Thoracic aorta (tissue), 2 donors: ENCODE results near the gene SKA3. TPM values are rescaled to one million over a fixed set of nuclear protein-coding genes. Genes with fewer than 3 reads are reported as not detected.

Source experiments
- ATAC-seq: fragments of 150-250 bp; one replicate; pipeline ENCODE4 v1.8.0; 2017; ENCODE audit warnings: low read depth; ENCODE audit not compliant: insufficient number of reproducible peaks, low FRiP score
- DNase-seq: peaks from one replicate; pipeline ENCODE4 v3.0.0-alpha.2; 2020; ENCODE audit warnings: low spot score
- H3K27ac ChIP-seq, 2 donors: fragments of 200-600 bp; sonication (generic); 1 replicate in 1 of 2; 2 replicates in 1 of 2; pipeline ENCODE4 v1.5.1; 2016; ENCODE audit warnings: mild to moderate bottlenecking in 2 of 2, moderate library complexity in 2 of 2
- H3K27me3 ChIP-seq: fragments of 200-600 bp; sonication (generic); replicated peaks from 2 replicates; pipeline ENCODE4 v1.6.0; 2016; ENCODE audit warnings: mild to moderate bottlenecking; ENCODE audit not compliant: insufficient read depth
- H3K36me3 ChIP-seq: fragments of 200-600 bp; sonication (generic); one replicate; pipeline ENCODE4 v1.5.1; 2016
- H3K4me1 ChIP-seq, 2 donors: fragments of 200-600 bp; sonication (generic); 1 replicate in 1 of 2; 2 replicates in 1 of 2; pipeline versions ENCODE4 v1.5.1 to v1.6.0; 2016; ENCODE audit warnings: low read depth in 2 of 2, mild to moderate bottlenecking in 1 of 2; ENCODE audit not compliant: control insufficient read depth in 1 of 2
- H3K4me3 ChIP-seq: fragments of 200-600 bp; sonication (generic); 2 replicates; pipeline ENCODE4 v1.5.1; 2016; ENCODE audit warnings: mild to moderate bottlenecking
- H3K9me3 ChIP-seq: fragments of 200-600 bp; sonication (generic); 2 replicates; pipeline ENCODE4 v1.5.1; 2016
- CTCF ChIP-seq: fragments of 200-600 bp; sonication (generic); IDR thresholded peaks from one replicate; pipeline ENCODE4 v1.5.1; 2019; ENCODE audit warnings: antibody characterized with exemption
- total RNA-seq, 2 donors: library from RNA; depleted of rRNA; stranded (reverse); fragments of >200 nt; gene quantifications; one replicate each; pipeline versions ENCODE4 v1.1.0 to v1.2.3, GENCODE V29; 2016

The SKA3 gene
- total RNA-seq, 2 donors from 2014 or later = not detected

DNA sequence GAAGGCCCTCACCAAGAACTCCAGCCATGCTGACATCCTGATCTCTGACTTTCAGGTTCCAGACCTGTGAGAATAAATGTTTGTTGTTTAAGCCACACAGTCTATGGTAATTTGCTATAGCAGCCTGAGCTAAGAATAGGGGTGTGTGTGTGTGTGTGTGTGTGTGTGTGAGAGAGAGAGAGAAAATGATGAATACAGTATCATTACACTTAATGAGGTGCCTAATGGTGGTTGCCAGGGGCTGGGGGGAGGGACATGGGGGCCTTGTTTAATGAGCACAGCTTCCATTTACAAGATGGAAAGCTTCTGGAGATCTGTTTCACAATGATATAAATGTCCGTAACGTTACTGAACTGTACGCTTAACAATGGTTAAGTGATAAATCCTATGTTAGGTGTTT is 61.1 kb downstream of the SKA3 start:
- no peak for ATAC-seq
- DNase-seq = no peak
- H3K27ac ChIP-seq = no peak overlapping the region
- no peaks in the 10 kb centered on the region for H3K27me3 ChIP-seq
- TF ChIP-seq CTCF = no peak
- no peaks in the 10 kb centered on the region for H3K36me3 ChIP-seq
- H3K4me1 ChIP-seq = no peaks in the 10 kb centered on the region
- no peaks in the 10 kb centered on the region for H3K9me3 ChIP-seq
- no peak overlapping the region for H3K4me3 ChIP-seq

- no peak for ATAC-seq
- no peak overlapping the region for H3K4me3 ChIP-seq
- H3K27ac ChIP-seq = no peak overlapping the region
- no peaks in the 10 kb centered on the region for H3K9me3 ChIP-seq
- no peak for DNase-seq
- no peaks in the 10 kb centered on the region for H3K27me3 ChIP-seq
- H3K36me3 ChIP-seq = no peaks in the 10 kb centered on the region
- no peaks in the 10 kb centered on the region for H3K4me1 ChIP-seq
- TF ChIP-seq CTCF = no peak
These were observed 64.8 kb downstream of the SKA3 start for GRCh38 chr13:21111546-21111945.

- no peaks in the 10 kb centered on the region for H3K4me1 ChIP-seq
- no peak overlapping the region for H3K4me3 ChIP-seq
- no peaks in the 10 kb centered on the region for H3K27me3 ChIP-seq
- H3K27ac ChIP-seq = no peak overlapping the region
- H3K9me3 ChIP-seq = no peaks in the 10 kb centered on the region
- DNase-seq = no peak
- no peak for ATAC-seq
- TF ChIP-seq CTCF = no peak
- no peaks in the 10 kb centered on the region for H3K36me3 ChIP-seq
These were observed 67.2 kb downstream of the SKA3 start for GRCh38 chr13:21109168-21109567.

DNA sequence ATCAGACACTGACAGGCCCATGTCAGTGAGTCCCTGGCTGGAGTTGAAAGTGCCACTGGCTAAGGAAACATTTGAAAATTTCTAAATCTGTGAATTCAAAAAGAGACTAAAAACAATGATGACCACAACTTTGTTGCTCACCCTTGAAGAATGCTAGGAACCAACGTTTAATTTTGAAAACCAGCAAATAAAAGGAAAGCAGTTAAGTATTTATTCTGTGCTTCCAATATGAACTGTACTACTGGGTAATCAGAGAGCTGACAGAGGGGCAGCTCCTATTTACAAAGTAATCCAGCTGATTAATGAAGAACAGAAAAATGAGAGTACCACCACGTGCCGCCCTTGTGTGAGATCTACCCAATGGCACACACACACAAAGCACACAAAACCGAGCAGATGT is 70.3 kb downstream of the SKA3 start:
- DNase-seq (no peak), ATAC-seq (no peak)
- H3K27me3 ChIP-seq = no peaks in the 10 kb centered on the region
- H3K4me1 ChIP-seq = no peaks in the 10 kb centered on the region
- no peak overlapping the region for H3K27ac ChIP-seq
- TF ChIP-seq CTCF = no peak
- no peaks in the 10 kb centered on the region for H3K36me3 ChIP-seq
- H3K4me3 ChIP-seq = no peak overlapping the region
- H3K9me3 ChIP-seq = no peaks in the 10 kb centered on the region

DNA sequence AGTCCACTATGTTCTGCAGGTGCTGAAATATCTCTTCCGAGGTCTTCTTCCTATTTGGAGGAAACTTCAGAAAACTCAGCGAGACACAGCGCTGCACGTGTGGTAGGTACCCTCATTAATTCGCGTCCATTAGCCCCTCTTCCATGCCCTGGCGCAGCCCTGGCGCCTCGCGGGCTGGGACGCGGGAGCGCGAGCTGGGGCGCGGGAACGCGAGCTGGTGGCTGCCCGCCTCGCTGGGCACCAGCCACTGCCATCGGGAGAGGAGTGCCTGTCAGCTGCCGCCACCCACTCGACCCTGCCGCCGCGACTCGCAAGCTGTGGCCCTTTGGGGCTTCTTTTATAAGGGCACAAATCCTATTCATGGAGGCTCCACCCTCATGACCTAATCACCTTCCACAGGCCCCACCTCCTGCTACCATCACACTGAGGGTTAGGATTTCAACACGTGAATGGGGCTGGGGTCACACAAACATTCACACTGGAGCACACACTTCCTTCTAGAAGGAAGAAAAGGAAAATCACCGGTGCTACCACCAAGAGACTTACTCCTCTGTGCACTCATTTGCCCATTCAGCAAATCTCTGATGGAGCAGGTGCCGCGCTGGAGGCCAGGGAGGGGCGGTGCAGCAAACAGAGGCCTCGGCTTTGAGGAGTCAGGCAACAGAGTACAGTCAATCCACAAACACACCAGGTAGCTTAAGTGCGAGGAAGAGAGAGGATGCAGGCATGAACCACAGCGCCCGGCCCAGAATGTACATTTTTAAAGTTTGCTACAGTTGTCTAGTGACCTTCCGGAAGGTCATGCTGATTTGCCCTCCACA is 71.9 kb downstream of the SKA3 start:
- DNase-seq (no peak), ATAC-seq (no peak)
- Histone ChIP-seq H3K27me3 (no peaks in the 10 kb centered on the region), H3K36me3 (no peaks in the 10 kb centered on the region), H3K4me3 (no peak overlapping the region), H3K9me3 (no peaks in the 10 kb centered on the region), H3K4me1 (no peaks in the 10 kb centered on the region), H3K27ac (no peak overlapping the region)
- TF ChIP-seq CTCF = no peak

Other genes starting within 250 kb of the SKA3 start
- gene LATS2, start 115.0 kb downstream of the SKA3 start, total RNA-seq = 10 to 100 TPM; 40.1 to 59.2 TPM
- 10 to 100 TPM; 30.6 to 55.2 TPM for gene SAP18, start 36.4 kb downstream of the SKA3 start, total RNA-seq
- gene MRPL57, start 106 bp upstream of the SKA3 start, total RNA-seq = 10 to 100 TPM; 18.0 to 30.3 TPM